Fibroblast of mammary gland (primary cell): ENCODE measurements around the gene C20orf173.
A peak's percentile ranks its signal among the peaks of the same experiment; 100 is the strongest.

ENCODE experiments used
- DNase-seq: peaks from one replicate; pipeline ENCODE4 v3.0.0-alpha.2; 2010; ENCODE audit warnings: low read depth
- H3K4me3 ChIP-seq: 2 replicates; pipeline ENCODE4 v1.5.1; 2011; ENCODE audit warnings: low read depth, mild to moderate bottlenecking, low read length, moderate library complexity; ENCODE audit not compliant: control insufficient read depth
- CTCF ChIP-seq: conservative IDR thresholded peaks from 2 replicates; pipeline ENCODE4 v1.5.1; 2011; ENCODE audit warnings: low read depth, low read length, inconsistent platforms; ENCODE audit not compliant: control insufficient read depth, insufficient read depth

Gene C20orf173

GRCh38 chr20:35517125-35517524, 12.3 kb downstream of the C20orf173 start:
- TF ChIP-seq CTCF: no peak
- no peak overlapping the region for H3K4me3 ChIP-seq
- no peak for DNase-seq

- DNase-seq: peak; percentile 84
- no peak for TF ChIP-seq CTCF
Observed at GRCh38 chr20:35515949-35516645, 13.4 kb downstream of the C20orf173 start.

GRCh38 chr20:35515341-35515740, 14.1 kb downstream of the C20orf173 start:
- no peak overlapping the region for H3K4me3 ChIP-seq
- DNase-seq: no peak
- no peak for TF ChIP-seq CTCF

More at GRCh38 chr20:35515949-35516645, 13.4 kb downstream of the C20orf173 start:
- H3K4me3 ChIP-seq: no peak overlapping the region

- no peak for TF ChIP-seq CTCF
- no peak overlapping the region for H3K4me3 ChIP-seq
- no peak for DNase-seq
Observed at GRCh38 chr20:35514371-35514932, 15.0 kb downstream of the C20orf173 start.

GRCh38 chr20:35511814-35512420, 17.5 kb downstream of the C20orf173 start:
- TF ChIP-seq CTCF: peak; percentile 60
- DNase-seq: peak; percentile 45
- H3K4me3 ChIP-seq: no peak overlapping the region

GRCh38 chr20:35510951-35511735, 18.3 kb downstream of the C20orf173 start:
- no peak for TF ChIP-seq CTCF
- H3K4me3 ChIP-seq: no peak overlapping the region
- no peak for DNase-seq
